ENCODE results near the gene FKBP1B. TPM values are rescaled to one million over a fixed set of nuclear protein-coding genes. Genes with fewer than 3 reads are reported as not detected.

The FKBP1B gene
- total and polyA plus RNA-seq, 2 donors (not counting 3 experiments of a cell fraction or from before 2014, with no cell fraction given): 12.9 to 40.2 TPM

GRCh38 chr2:24008672-24009366 lies 40.7 kb upstream of the FKBP1B start:
- FAIRE-seq (no peak), DNase-seq (ENCODE audit: low read depth, low spot score) (no peak)
- Histone ChIP-seq H2AFZ (ENCODE audit: low read depth, low read length) (no peak overlapping the region), H3K9ac (replicated peaks; ENCODE audit: extremely low read depth, insufficient read depth, low read length) (no peak overlapping the region), H3K79me2 (ENCODE audit: control insufficient read depth, insufficient read depth, low read length) (no peaks in the 10 kb centered on the region), H3K4me1 (ENCODE audit: control insufficient read depth, extremely low read depth, insufficient read depth, low read length) (peaks cover 9% of the 10 kb centered on the region), H3K9me3 (replicated peaks; ENCODE audit: control insufficient read depth, insufficient read depth, low read length) (no peaks in the 10 kb centered on the region), H3K36me3 (ENCODE audit: control insufficient read depth in 2 of 2, extremely low read depth in 1 of 2, insufficient read depth in 2 of 2, low read length in 2 of 2) (no peaks in the 10 kb centered on the region), H3K4me3 (replicated peaks in 1 of 3; ENCODE audit: insufficient read depth in 1 of 3, low read depth in 1 of 3, low read length in 3 of 3) (no peak overlapping the region), H4K20me1 (replicated peaks; ENCODE audit: control insufficient read depth, extremely low read depth, insufficient read depth, low read length) (no peaks in the 10 kb centered on the region), H3K27ac (ENCODE audit: insufficient read depth, low read depth, low read length) (no peak overlapping the region), H3K27me3 (ENCODE audit: control insufficient read depth in 2 of 2, insufficient read depth in 2 of 2, low read length in 2 of 2) (no peaks in the 10 kb centered on the region), H3K4me2 (ENCODE audit: insufficient read depth, low read length) (no peak overlapping the region), H3K9me1 (replicated peaks; ENCODE audit: control insufficient read depth, extremely low read depth, insufficient read depth, low read length) (no peaks in the 10 kb centered on the region)
- CTCF ChIA-PET: no interaction called here
- POLR2A ChIA-PET: no interaction called here
- dilution Hi-C loops (cut with MboI; ENCODE audit: extremely low pct_ligation_motif_present, low sequenced_read_pairs): no loop called here
- TF ChIP-seq, protein P1, sequence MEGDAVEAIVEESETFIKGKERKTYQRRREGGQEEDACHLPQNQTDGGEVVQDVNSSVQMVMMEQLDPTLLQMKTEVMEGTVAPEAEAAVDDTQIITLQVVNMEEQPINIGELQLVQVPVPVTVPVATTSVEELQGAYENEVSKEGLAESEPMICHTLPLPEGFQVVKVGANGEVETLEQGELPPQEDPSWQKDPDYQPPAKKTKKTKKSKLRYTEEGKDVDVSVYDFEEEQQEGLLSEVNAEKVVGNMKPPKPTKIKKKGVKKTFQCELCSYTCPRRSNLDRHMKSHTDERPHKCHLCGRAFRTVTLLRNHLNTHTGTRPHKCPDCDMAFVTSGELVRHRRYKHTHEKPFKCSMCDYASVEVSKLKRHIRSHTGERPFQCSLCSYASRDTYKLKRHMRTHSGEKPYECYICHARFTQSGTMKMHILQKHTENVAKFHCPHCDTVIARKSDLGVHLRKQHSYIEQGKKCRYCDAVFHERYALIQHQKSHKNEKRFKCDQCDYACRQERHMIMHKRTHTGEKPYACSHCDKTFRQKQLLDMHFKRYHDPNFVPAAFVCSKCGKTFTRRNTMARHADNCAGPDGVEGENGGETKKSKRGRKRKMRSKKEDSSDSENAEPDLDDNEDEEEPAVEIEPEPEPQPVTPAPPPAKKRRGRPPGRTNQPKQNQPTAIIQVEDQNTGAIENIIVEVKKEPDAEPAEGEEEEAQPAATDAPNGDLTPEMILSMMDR (IDR thresholded peaks at IDR 0.05; ENCODE audit: extremely low read depth in 1 of 2, insufficient read depth in 1 of 2, low read depth in 1 of 2, low read length in 2 of 2): no peak
- TF ChIP-seq MYC (IDR thresholded peaks at IDR 0.05; ENCODE audit: low read depth, low read length): no peak
- TF ChIP-seq POLR2A (IDR thresholded peaks at IDR 0.05; ENCODE audit: low read depth, low read length): no peak
- TF ChIP-seq JUN (IDR thresholded peaks at IDR 0.05; ENCODE audit: borderline replicate concordance, insufficient read depth, insufficient read length, low read depth): no peak
- TF ChIP-seq, protein P2, sequence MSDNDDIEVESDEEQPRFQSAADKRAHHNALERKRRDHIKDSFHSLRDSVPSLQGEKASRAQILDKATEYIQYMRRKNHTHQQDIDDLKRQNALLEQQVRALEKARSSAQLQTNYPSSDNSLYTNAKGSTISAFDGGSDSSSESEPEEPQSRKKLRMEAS (IDR thresholded peaks at IDR 0.05; ENCODE audit: insufficient read depth, insufficient read length): no peak
- BruUV-seq (replicated peaks): no TSS peak
- intact Hi-C loops (cut with micrococcal nuclease): no loop called here

DNA sequence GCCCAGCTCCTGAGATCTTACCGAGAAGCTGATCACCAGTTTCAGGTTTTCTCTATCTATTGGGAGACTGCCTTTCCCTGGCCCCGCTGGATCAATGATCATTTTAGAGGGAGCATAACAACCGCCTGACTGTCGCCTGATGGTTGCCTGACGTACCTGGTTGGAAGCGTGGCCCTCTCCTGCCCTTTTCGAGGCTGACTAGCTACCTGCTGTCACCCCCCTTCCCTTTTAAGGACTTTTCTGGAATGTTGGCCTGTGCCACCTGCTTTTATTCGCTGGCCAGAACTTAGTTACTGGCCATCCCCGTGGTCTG lies 40.2 kb upstream of the FKBP1B start:
- Histone ChIP-seq H3K4me2 (ENCODE audit: insufficient read depth, low read length) (peak overlapping the region; percentile 68), H4K20me1 (replicated peaks; ENCODE audit: control insufficient read depth, extremely low read depth, insufficient read depth, low read length) (no peaks in the 10 kb centered on the region), H3K4me3 (replicated peaks in 1 of 3; ENCODE audit: insufficient read depth in 1 of 3, low read depth in 1 of 3, low read length in 3 of 3) (no peak overlapping the region), H3K36me3 (ENCODE audit: control insufficient read depth in 2 of 2, extremely low read depth in 1 of 2, insufficient read depth in 2 of 2, low read length in 2 of 2) (no peaks in the 10 kb centered on the region), H3K9me3 (replicated peaks; ENCODE audit: control insufficient read depth, insufficient read depth, low read length) (no peaks in the 10 kb centered on the region), H2AFZ (ENCODE audit: low read depth, low read length) (peak overlapping the region; percentile 88), H3K9me1 (replicated peaks; ENCODE audit: control insufficient read depth, extremely low read depth, insufficient read depth, low read length) (no peaks in the 10 kb centered on the region), H3K79me2 (ENCODE audit: control insufficient read depth, insufficient read depth, low read length) (no peaks in the 10 kb centered on the region), H3K27me3 (ENCODE audit: control insufficient read depth in 2 of 2, insufficient read depth in 2 of 2, low read length in 2 of 2) (no peaks in the 10 kb centered on the region), H3K27ac (ENCODE audit: insufficient read depth, low read depth, low read length) (no peak overlapping the region), H3K4me1 (ENCODE audit: control insufficient read depth, extremely low read depth, insufficient read depth, low read length) (peaks cover 9% of the 10 kb centered on the region), H3K9ac (replicated peaks; ENCODE audit: extremely low read depth, insufficient read depth, low read length) (no peak overlapping the region)
- POLR2A ChIA-PET: no interaction called here
- BruUV-seq (replicated peaks): no TSS peak
- CTCF ChIA-PET: no interaction called here
- intact Hi-C loops (cut with micrococcal nuclease): no loop called here
- DNase-seq (ENCODE audit: low read depth, low spot score): no peak
- dilution Hi-C loops (cut with MboI; ENCODE audit: extremely low pct_ligation_motif_present, low sequenced_read_pairs): no loop called here
- peak; percentile 63 for FAIRE-seq
- TF ChIP-seq, protein P2 (IDR thresholded peaks at IDR 0.05; ENCODE audit: insufficient read depth, insufficient read length): no peak
- TF ChIP-seq POLR2AphosphoS5 (IDR thresholded peaks at IDR 0.05; ENCODE audit: insufficient read depth, low read depth, low read length) (no peak), GATA2 (IDR thresholded peaks at IDR 0.05; ENCODE audit: insufficient read depth, insufficient read length, low read depth, low read length) (no peak), FOS (IDR thresholded peaks at IDR 0.05; ENCODE audit: borderline replicate concordance, insufficient read depth, low read length) (no peak), MYC (IDR thresholded peaks at IDR 0.05; ENCODE audit: low read depth, low read length) (no peak), EZH2 (IDR thresholded peaks at IDR 0.05; ENCODE audit: borderline replicate concordance, low read depth, low read length, severe bottlenecking) (no peak), JUN (IDR thresholded peaks at IDR 0.05; ENCODE audit: borderline replicate concordance, insufficient read depth, insufficient read length, low read depth) (no peak), POLR2A (IDR thresholded peaks at IDR 0.05; ENCODE audit: low read depth, low read length) (no peak)
- TF ChIP-seq, protein P1 (IDR thresholded peaks at IDR 0.05; ENCODE audit: extremely low read depth in 1 of 2, insufficient read depth in 1 of 2, low read depth in 1 of 2, low read length in 2 of 2): no peak
